ENCODE measurements around the gene ZNF264. TPM values are rescaled to one million over a fixed set of nuclear protein-coding genes. Genes with fewer than 3 reads are reported as not detected.

The ZNF264 gene
- total RNA-seq, 3 donors from 2014 or later (not counting 1 experiment from before 2014, with no cell fraction given): 50.4 to 62.1 (median 54.2) TPM

DNA sequence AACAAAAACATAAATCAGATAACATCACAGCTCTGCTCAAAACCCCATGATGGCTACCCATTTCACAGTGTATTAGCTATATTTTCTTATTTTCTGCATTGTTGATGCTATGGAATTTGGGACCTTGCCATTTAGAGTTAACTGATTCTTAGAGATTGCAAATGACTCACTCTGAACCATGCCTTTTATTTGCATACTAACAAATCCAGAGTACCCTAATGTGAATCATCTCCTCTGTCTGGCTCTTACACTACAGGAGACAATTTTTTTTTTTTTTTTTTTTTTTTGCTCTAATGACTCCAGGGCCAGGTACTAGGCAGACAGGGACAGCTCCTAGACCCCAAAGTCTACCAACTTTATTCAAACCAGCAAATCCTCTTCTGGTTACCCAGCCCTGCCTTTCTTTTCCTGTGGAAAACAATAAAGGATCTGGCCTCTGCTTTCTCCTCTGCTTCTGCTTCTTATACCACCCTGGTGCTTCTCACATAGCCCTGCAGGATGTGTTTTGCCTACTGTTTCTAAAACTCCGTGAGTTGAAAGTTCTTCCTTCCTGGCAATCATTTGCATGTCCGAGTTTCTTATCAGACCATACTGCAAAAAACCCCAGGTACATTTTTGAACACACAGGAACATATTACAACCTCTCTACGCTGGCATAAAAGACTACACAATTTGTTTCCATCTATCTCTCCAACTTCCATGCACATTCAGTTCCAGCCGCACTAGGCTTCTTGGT, 78.4 kb downstream of the ZNF264 start:
- Mint-ChIP-seq H3K4me3 (no peak overlapping the region), H3K27me3 (ENCODE audit: low read depth in 2 of 2) (no peaks in the 10 kb centered on the region), H3K4me1 (peaks cover 0 to 8% of the 10 kb centered on the region in 2 donors), H3K9me3 (no peaks in the 10 kb centered on the region), H3K36me3 (no peaks in the 10 kb centered on the region), H3K27ac (no peak overlapping the region)
- Histone ChIP-seq H3K36me3 (ENCODE audit: control insufficient read depth, insufficient read depth, low read length) (no peaks in the 10 kb centered on the region), H3K27ac (ENCODE audit: low read length) (no peak overlapping the region), H3K27me3 (ENCODE audit: control insufficient read depth, insufficient read depth, low read length) (no peaks in the 10 kb centered on the region), H3K9me3 (ENCODE audit: control insufficient read depth, insufficient read depth, low read length) (no peaks in the 10 kb centered on the region), H3K4me3 (ENCODE audit: low read length) (no peak overlapping the region), H3K4me1 (ENCODE audit: control insufficient read depth, insufficient read depth, low read length) (no peaks in the 10 kb centered on the region)
- DNase-seq (no peak), ATAC-seq (no peak)
- TF ChIP-seq, protein P1, sequence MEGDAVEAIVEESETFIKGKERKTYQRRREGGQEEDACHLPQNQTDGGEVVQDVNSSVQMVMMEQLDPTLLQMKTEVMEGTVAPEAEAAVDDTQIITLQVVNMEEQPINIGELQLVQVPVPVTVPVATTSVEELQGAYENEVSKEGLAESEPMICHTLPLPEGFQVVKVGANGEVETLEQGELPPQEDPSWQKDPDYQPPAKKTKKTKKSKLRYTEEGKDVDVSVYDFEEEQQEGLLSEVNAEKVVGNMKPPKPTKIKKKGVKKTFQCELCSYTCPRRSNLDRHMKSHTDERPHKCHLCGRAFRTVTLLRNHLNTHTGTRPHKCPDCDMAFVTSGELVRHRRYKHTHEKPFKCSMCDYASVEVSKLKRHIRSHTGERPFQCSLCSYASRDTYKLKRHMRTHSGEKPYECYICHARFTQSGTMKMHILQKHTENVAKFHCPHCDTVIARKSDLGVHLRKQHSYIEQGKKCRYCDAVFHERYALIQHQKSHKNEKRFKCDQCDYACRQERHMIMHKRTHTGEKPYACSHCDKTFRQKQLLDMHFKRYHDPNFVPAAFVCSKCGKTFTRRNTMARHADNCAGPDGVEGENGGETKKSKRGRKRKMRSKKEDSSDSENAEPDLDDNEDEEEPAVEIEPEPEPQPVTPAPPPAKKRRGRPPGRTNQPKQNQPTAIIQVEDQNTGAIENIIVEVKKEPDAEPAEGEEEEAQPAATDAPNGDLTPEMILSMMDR (IDR thresholded peaks at IDR 0.05): no peak
- WGBS (ENCODE audit: insufficient coverage): 77% methylated on average over 4 of the region's 4 CpGs
- intact Hi-C loops (cut with micrococcal nuclease): no loop called here

DNA sequence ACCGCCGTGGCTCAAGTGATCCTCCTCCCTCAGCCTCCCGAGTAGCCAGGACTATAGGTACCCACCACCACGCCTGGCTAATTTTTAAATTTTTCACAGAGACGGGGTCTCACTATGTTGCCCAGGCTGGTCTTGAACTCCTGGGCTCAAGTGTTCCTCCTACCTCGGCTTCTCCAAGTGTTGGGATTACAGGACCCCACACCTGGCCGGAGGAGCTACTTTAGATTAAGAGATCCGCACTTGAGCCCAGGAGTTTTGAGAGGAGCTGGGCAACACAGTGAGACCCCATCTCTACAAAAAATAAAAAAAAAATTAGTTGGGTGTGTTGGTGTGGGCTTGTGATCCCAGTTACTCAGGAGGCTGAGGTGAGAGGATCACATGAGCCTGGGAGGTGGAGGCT, 80.0 kb downstream of the ZNF264 start:
- H3K4me1 ChIP-seq (ENCODE audit: control insufficient read depth, insufficient read depth, low read length): no peaks in the 10 kb centered on the region
- TF ChIP-seq, protein P1 (IDR thresholded peaks at IDR 0.05): no peak
- H3K36me3 ChIP-seq (ENCODE audit: control insufficient read depth, insufficient read depth, low read length): no peaks in the 10 kb centered on the region
- no peaks in the 10 kb centered on the region for H3K27me3 Mint-ChIP-seq (ENCODE audit: low read depth in 2 of 2)
- H3K27ac ChIP-seq (ENCODE audit: low read length): no peak overlapping the region
- no peak overlapping the region for H3K27ac Mint-ChIP-seq
- no peaks in the 10 kb centered on the region for H3K36me3 Mint-ChIP-seq
- no peaks in the 10 kb centered on the region for H3K27me3 ChIP-seq (ENCODE audit: control insufficient read depth, insufficient read depth, low read length)
- H3K9me3 ChIP-seq (ENCODE audit: control insufficient read depth, insufficient read depth, low read length): no peaks in the 10 kb centered on the region
- no peaks in the 10 kb centered on the region for H3K9me3 Mint-ChIP-seq
- no peak overlapping the region for H3K4me3 Mint-ChIP-seq
- intact Hi-C loops (cut with micrococcal nuclease): no loop called here
- ATAC-seq (no peak), DNase-seq (no peak)
- no peak overlapping the region for H3K4me3 ChIP-seq (ENCODE audit: low read length)
- over 99% methylated on average over 8 of the region's 8 CpGs for whole genome bisulfite sequencing (ENCODE audit: insufficient coverage)
- H3K4me1 Mint-ChIP-seq: no peaks in the 10 kb centered on the region

Other genes starting within 250 kb of the ZNF264 start
- gene USP29, start 71.5 kb upstream of the ZNF264 start, total RNA-seq: not detected
- not detected for gene ZIM3, start 46.3 kb upstream of the ZNF264 start, total RNA-seq
- not detected for gene DUXA, start 24.0 kb upstream of the ZNF264 start, total RNA-seq
- 1 to 10 TPM; 2.3 to 3.5 (median 2.8) TPM for gene AURKC, start 39.5 kb downstream of the ZNF264 start, total RNA-seq
- gene ZNF805, start 49.1 kb downstream of the ZNF264 start, total RNA-seq: 10 to 100 TPM; 25.9 to 32.7 (median 31.0) TPM
- gene ZNF460, start 89.0 kb downstream of the ZNF264 start, total RNA-seq: 10 to 100 TPM; 67.8 to 74.1 (median 69.7) TPM
- 1 to 10 TPM; 4.7 to 7.2 (median 5.9) TPM for gene ZNF543, start 129.0 kb downstream of the ZNF264 start, total RNA-seq
- 10 to 100 TPM in 1 of 3 donors, 1 to 10 TPM in 2; 6.6 to 10.7 (median 9.2) TPM for gene ZNF304, start 159.8 kb downstream of the ZNF264 start, total RNA-seq
- 10 to 100 TPM in 2 of 3 donors, 1 to 10 TPM in 1; 7.4 to 15.6 (median 13.7) TPM for gene TRAPPC2B, start 172.1 kb downstream of the ZNF264 start, total RNA-seq
- 1 to 10 TPM in 1 of 3 donors, under 1 TPM in 2; 0.48 to 1.2 (median 0.92) TPM for gene ZNF547, start 172.1 kb downstream of the ZNF264 start, total RNA-seq
- 100 to 1,000 TPM in 1 of 3 donors, 10 to 100 TPM in 2; 75.5 to 104 (median 96.9) TPM for gene ZNF548, start 198.4 kb downstream of the ZNF264 start, total RNA-seq
- gene ZNF17, start 219.7 kb downstream of the ZNF264 start, total RNA-seq: 10 to 100 TPM; 13.0 to 15.0 (median 13.3) TPM
- 1 to 10 TPM; 7.0 to 9.8 (median 7.8) TPM for gene ZNF749, start 243.8 kb downstream of the ZNF264 start, total RNA-seq